ENCODE data around the gene CAST.

CAST gene

DNA sequence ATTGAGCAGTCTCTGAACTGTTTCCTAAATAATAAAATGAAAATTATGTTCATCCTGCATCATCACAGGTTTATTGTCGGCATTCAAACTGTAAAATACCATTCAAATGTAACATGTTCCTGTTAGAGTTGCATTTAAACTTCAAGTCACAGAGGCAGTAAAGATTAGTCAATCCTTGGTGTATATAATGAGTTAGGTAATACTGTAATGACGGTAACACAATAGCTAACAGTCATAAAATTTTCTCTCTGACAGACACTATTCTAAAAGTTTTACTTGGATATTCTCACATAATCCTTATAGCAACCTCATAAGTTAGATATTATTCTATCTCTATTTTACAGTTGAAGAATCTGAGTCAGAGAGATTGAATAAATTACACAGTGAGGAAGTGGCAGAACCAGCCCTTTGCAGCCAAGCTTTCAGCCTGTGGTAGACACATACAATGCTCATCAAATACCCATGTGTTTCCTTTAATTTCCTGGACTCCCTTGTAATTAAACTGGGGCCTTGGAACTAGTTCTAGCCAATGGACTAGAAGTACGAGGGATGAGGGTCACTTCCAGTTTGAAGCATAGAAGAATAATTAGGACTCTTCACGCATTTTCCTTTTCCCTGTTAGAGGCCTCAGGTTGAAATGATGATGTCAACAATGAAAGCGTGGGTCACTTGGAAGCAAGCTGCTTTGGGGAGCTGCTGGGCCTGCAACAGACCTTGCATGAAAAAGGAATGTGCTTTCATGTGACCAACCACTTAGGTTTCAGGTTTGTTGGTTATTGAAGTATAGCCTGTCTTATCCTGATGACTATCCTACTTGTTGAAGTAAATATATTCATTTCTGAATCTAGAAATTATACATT, 12.3 kb upstream of the CAST start:
- DNase-seq (ENCODE audit: low spot score) = no peak
- in situ Hi-C loops (cut with MboI; ENCODE audit: low pct_unique_long_range_greater_than_20kb, low sequenced_read_pairs, unreplicated experiment) = no loop called here
- TF ChIP-seq, protein P1, sequence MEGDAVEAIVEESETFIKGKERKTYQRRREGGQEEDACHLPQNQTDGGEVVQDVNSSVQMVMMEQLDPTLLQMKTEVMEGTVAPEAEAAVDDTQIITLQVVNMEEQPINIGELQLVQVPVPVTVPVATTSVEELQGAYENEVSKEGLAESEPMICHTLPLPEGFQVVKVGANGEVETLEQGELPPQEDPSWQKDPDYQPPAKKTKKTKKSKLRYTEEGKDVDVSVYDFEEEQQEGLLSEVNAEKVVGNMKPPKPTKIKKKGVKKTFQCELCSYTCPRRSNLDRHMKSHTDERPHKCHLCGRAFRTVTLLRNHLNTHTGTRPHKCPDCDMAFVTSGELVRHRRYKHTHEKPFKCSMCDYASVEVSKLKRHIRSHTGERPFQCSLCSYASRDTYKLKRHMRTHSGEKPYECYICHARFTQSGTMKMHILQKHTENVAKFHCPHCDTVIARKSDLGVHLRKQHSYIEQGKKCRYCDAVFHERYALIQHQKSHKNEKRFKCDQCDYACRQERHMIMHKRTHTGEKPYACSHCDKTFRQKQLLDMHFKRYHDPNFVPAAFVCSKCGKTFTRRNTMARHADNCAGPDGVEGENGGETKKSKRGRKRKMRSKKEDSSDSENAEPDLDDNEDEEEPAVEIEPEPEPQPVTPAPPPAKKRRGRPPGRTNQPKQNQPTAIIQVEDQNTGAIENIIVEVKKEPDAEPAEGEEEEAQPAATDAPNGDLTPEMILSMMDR (IDR thresholded peaks at IDR 0.05; ENCODE audit: extremely low read depth, insufficient read depth, missing control alignments) = no peak

DNA sequence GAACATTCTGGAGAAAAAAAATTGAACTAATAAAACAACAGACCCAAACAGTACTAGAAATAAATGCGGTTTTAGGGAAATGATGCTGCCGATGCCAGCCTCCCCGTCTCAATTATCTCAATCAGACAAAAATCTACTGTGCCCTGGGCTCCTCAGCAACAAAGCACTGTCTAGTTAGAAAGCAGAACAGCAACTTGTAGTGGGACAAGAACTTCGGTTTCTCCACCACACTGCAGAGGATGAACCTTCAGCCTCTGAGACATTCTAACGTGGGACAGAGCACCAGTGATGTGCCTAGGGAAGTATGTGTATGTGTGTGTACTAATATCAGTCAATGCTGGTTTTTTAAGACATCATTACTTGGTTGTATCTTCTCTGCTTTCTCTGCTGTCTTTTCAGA, 11.1 kb upstream of the CAST start:
- no peak for DNase-seq (ENCODE audit: low spot score)
- in situ Hi-C loops (cut with MboI; ENCODE audit: low pct_unique_long_range_greater_than_20kb, low sequenced_read_pairs, unreplicated experiment) = no loop called here
- TF ChIP-seq, protein P1 (IDR thresholded peaks at IDR 0.05; ENCODE audit: extremely low read depth, insufficient read depth, missing control alignments) = no peak

DNA sequence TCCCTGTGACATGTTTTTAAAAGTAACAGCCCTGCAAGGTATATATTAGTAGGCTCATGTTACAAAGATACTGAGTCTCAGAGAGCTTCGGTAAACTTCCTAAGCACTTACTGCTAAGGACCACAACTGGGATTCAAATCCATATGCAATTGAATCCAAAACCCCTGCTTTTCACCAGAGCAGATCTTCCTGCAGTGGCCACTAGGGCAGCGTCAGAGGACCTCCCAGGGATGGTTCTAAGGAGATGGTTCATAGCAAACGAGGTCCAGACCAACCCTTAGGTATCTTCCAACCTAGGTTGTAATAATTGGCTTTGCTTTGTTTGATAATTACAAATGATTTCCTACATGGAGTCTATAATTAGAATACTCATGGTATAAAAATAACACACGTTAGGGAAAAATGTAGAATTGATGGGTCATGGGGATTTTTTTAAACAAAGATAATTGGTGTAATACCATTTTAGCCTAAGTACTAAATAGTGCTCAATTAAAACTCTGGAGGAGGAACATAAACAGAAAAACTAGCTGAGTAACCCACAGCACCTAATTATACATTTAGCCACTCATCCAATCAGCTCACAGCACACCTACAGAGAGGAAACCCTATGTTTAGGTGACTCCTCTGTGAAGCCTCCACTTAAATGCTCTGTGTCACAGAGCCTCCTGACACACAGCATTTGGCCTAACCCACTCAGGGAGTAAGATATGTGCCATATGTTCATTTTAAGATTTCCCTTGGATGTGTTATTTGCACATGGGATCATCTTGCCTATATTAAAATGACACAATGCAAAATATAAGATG, 10.0 kb upstream of the CAST start:
- in situ Hi-C loops (cut with MboI; ENCODE audit: low pct_unique_long_range_greater_than_20kb, low sequenced_read_pairs, unreplicated experiment) = no loop called here
- DNase-seq (ENCODE audit: low spot score) = no peak
- TF ChIP-seq, protein P1 (IDR thresholded peaks at IDR 0.05; ENCODE audit: extremely low read depth, insufficient read depth, missing control alignments) = peak; percentile 16

DNA sequence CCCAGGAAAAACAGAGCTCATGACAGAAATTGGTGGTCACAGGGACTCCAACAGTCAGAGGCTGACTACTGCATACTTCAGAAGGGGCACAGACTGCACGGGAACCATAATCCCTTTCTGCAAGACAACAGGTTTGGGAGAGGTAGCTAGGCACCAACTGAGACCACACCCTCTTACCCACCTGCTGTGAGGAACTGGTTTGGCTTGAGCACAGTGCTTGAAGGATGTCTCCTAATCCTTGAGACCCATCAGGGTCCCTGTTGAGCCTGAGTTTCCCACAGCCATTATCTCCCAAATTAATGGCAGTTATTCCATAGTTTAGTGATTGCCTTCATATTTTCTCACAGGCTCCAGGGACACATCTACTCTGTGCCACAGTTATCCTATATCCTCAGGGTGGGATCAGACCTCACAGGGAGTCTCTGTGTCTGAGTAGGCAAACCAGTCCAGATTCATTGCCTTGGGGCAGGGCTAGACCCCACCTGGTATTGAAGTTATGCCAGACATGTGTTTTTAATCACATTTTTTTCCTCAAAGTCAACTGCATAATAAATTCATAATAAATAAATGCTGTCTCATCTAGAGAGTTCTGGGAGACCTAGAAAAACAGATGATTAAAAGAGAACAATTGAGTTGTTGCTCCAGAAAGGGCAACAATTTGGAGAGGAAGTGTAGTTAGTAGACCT, 9.3 kb upstream of the CAST start:
- TF ChIP-seq, protein P1 (IDR thresholded peaks at IDR 0.05; ENCODE audit: extremely low read depth, insufficient read depth, missing control alignments) = no peak

DNA sequence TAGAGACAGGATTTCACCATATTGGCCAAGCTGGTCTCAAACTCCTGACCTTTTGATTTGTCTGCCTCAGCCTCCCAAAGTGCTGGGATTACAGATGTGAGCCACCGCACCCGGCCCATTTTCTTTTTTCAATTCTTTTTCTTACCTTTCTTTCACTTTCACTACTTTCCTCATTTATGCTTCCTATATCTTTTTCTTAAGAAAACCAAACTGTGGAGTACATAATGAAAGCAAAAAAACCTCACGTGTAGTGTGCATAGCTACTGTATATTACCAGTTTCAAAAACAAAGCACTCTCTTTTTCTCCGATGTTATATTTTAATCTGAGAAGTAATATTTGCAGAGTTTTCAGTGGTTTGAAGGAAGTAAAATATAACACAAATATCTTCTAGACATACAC, 8.0 kb upstream of the CAST start:
- TF ChIP-seq, protein P1 (IDR thresholded peaks at IDR 0.05; ENCODE audit: extremely low read depth, insufficient read depth, missing control alignments) = no peak
- in situ Hi-C loops (cut with MboI; ENCODE audit: low pct_unique_long_range_greater_than_20kb, low sequenced_read_pairs, unreplicated experiment) = no loop called here
- no peak for DNase-seq (ENCODE audit: low spot score)

More for the DNA sequence above, 9.3 kb upstream of the CAST start:
- in situ Hi-C loops (cut with MboI; ENCODE audit: low pct_unique_long_range_greater_than_20kb, low sequenced_read_pairs, unreplicated experiment) = no loop called here
- no peak for DNase-seq (ENCODE audit: low spot score)

DNA sequence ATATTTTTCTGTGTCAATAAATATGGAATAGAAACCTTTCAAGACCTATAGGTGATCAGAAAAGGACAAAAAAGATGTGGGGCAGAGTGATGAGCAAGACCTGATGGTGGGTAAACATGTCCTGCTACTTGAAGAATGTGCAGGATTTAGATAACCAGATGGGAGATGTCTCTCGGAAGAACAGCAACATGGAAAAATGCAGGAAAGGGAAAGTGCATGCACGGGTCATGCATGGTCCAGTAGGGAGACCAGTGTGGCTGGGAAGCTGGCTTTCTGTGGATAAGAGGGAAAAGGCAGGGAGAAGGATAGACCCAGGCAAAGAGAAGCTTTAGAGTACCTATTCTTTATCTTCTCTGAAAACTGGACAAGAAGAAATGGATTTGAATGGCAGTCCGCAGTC, 7.1 kb upstream of the CAST start:
- TF ChIP-seq, protein P1 (IDR thresholded peaks at IDR 0.05; ENCODE audit: extremely low read depth, insufficient read depth, missing control alignments) = no peak
- in situ Hi-C loops (cut with MboI; ENCODE audit: low pct_unique_long_range_greater_than_20kb, low sequenced_read_pairs, unreplicated experiment) = no loop called here

More for the DNA sequence above, 7.1 kb upstream of the CAST start:
- no peak for DNase-seq (ENCODE audit: low spot score)

Data from GM13977 (cell line).